Neural cell (in vitro differentiated cells): ENCODE measurements around the gene DCAF8. TPM values are rescaled to one million over a fixed set of nuclear protein-coding genes. Genes with fewer than 3 reads are reported as not detected.
A peak's percentile ranks its signal among the peaks of the same experiment; 100 is the strongest.

Experiments used
- H2AFZ ChIP-seq: fragments of 200-600, 300-800 bp; sonication (generic), shearing (Covaris generic); 2 replicates; pipeline ENCODE4 v1.6.0; 2014; ENCODE audit warnings: low read depth, mild to moderate bottlenecking, antibody characterized with exemption, low read length, moderate library complexity
- H3F3A ChIP-seq: fragments of 200-600 bp; shearing (Covaris generic); 2 replicates; pipeline ENCODE4 v1.6.1; 2016; ENCODE audit warnings: mild to moderate bottlenecking, moderate library complexity, mixed read lengths, antibody characterized with exemption, low read length; ENCODE audit not compliant: insufficient read depth, poor library complexity, severe bottlenecking
- H3K27ac ChIP-seq: fragments of 200-600, 300-800 bp; sonication (generic), shearing (Covaris generic); 2 replicates; pipeline ENCODE4 v1.5.1; 2014; ENCODE audit warnings: mild to moderate bottlenecking, low read length, moderate library complexity
- H3K27me3 ChIP-seq: fragments of 300-800, 200-600 bp; sonication (generic), shearing (Covaris generic); 2 replicates; pipeline ENCODE4 v1.6.0; 2014; ENCODE audit warnings: mild to moderate bottlenecking, low read depth, low read length, moderate library complexity; ENCODE audit not compliant: insufficient read depth
- H3K36me3 ChIP-seq: fragments of 300-800, 200-600 bp; sonication (generic), shearing (Covaris generic); 2 replicates; pipeline ENCODE4 v1.5.1; 2014; ENCODE audit warnings: mild to moderate bottlenecking, antibody characterized with exemption, low read length, moderate library complexity; ENCODE audit not compliant: insufficient read depth
- H3K4me2 ChIP-seq: fragments of 300-800, 200-600 bp; sonication (generic), shearing (Covaris generic); 2 replicates; pipeline ENCODE4 v1.6.0; 2014; ENCODE audit warnings: mild to moderate bottlenecking, low read length
- H3K4me3 ChIP-seq: fragments of 300-800, 200-600 bp; sonication (generic), shearing (Covaris generic); 2 replicates; pipeline ENCODE4 v1.5.1; 2014; ENCODE audit warnings: mild to moderate bottlenecking, low read length, moderate library complexity
- H3K79me2 ChIP-seq: fragments of 200-600 bp; shearing (Covaris generic); replicated peaks from 2 replicates; pipeline ENCODE4 v1.6.0; 2014; ENCODE audit warnings: mild to moderate bottlenecking, low read length, moderate library complexity; ENCODE audit not compliant: insufficient read depth
- H3K9ac ChIP-seq: fragments of 300-800, 200-600 bp; sonication (generic), shearing (Covaris generic); 2 replicates; pipeline ENCODE4 v1.6.1; 2016; ENCODE audit warnings: mild to moderate bottlenecking, low read length, mixed read lengths
- H3K9me2 ChIP-seq: fragments of 200-600 bp; shearing (Covaris generic); 2 replicates; pipeline ENCODE4 v1.6.1; 2016; ENCODE audit warnings: mild to moderate bottlenecking, low read length, mixed read lengths; ENCODE audit not compliant: insufficient read depth
- H3K9me3 ChIP-seq: fragments of 200-600, 300-800 bp; sonication (generic), shearing (Covaris generic); 2 replicates; pipeline ENCODE4 v1.6.1; 2016; ENCODE audit warnings: mild to moderate bottlenecking, mixed run types, low read length, moderate library complexity, mixed read lengths
- H4K20me1 ChIP-seq: fragments of 200-600 bp; shearing (Covaris generic); 2 replicates; pipeline ENCODE4 v1.6.1; 2016; ENCODE audit warnings: mild to moderate bottlenecking, mixed run types; ENCODE audit not compliant: insufficient read depth
- EP300 ChIP-seq: fragments of 450-650 bp; conservative IDR thresholded peaks from 2 replicates; pipeline ENCODE4 v1.6.1; 2014; ENCODE audit warnings: antibody characterized with exemption, mild to moderate bottlenecking, moderate library complexity; ENCODE audit not compliant: poor library complexity, severe bottlenecking
- EZH2 ChIP-seq: fragments of 200-600, 300-800 bp; shearing (Covaris generic), sonication (generic); IDR thresholded peaks from 2 replicates; pipeline ENCODE4 v1.6.1; 2014; ENCODE audit warnings: antibody characterized with exemption, low read length, borderline replicate concordance, mild to moderate bottlenecking; ENCODE audit not compliant: insufficient read depth, poor library complexity, severe bottlenecking
- MXI1 ChIP-seq: fragments of 450-650 bp; conservative IDR thresholded peaks from 2 replicates; pipeline ENCODE4 v1.6.1; 2014; ENCODE audit warnings: antibody characterized with exemption, mild to moderate bottlenecking; ENCODE audit not compliant: poor library complexity, severe bottlenecking
- POLR2AphosphoS5 ChIP-seq: IDR thresholded peaks from 2 replicates; pipeline ENCODE4 v1.6.1; 2012
- RAD21 ChIP-seq: fragments of 450-650 bp; conservative IDR thresholded peaks from 2 replicates; pipeline ENCODE4 v1.6.1; 2014; ENCODE audit warnings: antibody characterized with exemption, mild to moderate bottlenecking, moderate library complexity
- SMC3 ChIP-seq: fragments of 450-650 bp; conservative IDR thresholded peaks from 2 replicates; pipeline ENCODE4 v1.6.1; 2014; ENCODE audit warnings: antibody characterized with exemption, mild to moderate bottlenecking, moderate library complexity; ENCODE audit not compliant: poor library complexity
- TAF1 ChIP-seq: IDR thresholded peaks from 2 replicates; pipeline ENCODE4 v1.6.1; 2012; ENCODE audit warnings: low read depth
- polyA plus RNA-seq: library from polyadenylated mRNA; depleted of rRNA; stranded (reverse); fragments of >200 nt; gene quantifications from 2 replicates; pipeline ENCODE4 v1.2.3, GENCODE V29; 2014
- TF ChIP-seq, protein P1 (sequence below): fragments of 450-650 bp; IDR thresholded peaks from 2 replicates; pipeline ENCODE4 v1.5.1; 2014; ENCODE audit warnings: antibody characterized with exemption, mild to moderate bottlenecking, moderate library complexity; ENCODE audit not compliant: poor library complexity, severe bottlenecking
- TF ChIP-seq, protein P2 (sequence below): IDR thresholded peaks from 2 replicates; pipeline ENCODE4 v1.6.1; 2012; ENCODE audit warnings: borderline replicate concordance

Gene DCAF8
- polyA plus RNA-seq, 1 donor from 2014 or later, result 153 TPM

DNA sequence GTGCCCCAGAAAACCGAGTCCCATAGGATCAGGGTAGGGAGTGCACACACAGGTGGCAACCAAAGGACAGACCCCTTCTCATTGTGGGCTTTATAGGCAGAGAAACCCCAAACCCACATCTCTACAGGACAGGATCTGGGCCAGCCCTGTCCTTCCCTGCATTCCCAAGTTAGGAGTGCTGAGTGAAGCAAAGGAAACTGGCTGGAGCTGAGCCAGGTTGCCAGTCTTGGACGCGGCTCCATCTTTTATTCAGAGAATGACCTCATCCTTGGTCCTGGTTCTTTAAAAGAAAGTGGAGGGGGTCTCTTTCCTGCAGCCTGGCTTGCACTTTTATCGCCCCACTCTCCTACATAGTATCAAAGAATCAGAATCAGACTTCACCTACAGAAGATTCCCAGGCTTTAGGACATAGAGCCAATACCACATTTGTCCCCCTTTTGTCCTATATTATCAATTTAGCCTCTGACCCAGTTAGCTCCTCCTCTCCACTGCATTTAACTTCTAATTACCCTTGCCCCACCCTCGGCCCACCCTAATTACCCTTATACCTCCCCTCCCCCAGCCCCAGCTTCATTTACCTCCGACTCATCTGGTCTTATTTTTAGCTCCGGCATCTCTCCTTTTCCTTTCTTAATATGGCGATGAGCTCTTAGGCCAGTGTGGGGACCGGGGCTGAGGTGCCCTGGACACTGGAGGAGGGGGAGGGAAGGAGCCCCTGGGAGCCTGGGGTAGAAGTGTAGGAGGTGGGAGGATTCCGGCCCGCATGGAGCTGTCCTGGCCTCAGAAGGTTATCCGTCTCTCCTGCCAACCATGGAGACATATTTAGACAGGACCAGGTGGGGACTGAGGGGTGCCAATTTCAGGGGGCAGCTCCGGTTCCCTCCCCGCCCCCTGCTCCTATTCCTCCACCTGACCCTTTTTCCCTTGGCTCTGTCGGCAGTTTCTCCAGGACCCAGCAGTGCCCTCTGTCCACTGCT is 72.4 kb downstream of the DCAF8 start, which contains the start of gene CASQ1:
CASQ1 (plus strand) TSS at position 927 of the 977 bp plus-strand sequence. CDS start 177 bp downstream, outside the sequence.
- H3K4me2 ChIP-seq, result no peak within 1 kb of the TSS
- no peaks in the 10 kb centered on the region for H4K20me1 ChIP-seq
- no peak within 1 kb of the TSS for H3K27ac ChIP-seq
- H3K79me2 ChIP-seq, result no peaks in the 10 kb centered on the region
- no peaks in the 10 kb centered on the region for H3K9me2 ChIP-seq
- no peaks in the 10 kb centered on the region for H3K27me3 ChIP-seq
- H3K9ac ChIP-seq, result no peak within 1 kb of the TSS
- H3K9me3 ChIP-seq, result no peaks in the 10 kb centered on the region
- no peak for TF ChIP-seq SMC3
- TF ChIP-seq MXI1, result no peak
- no peak for TF ChIP-seq TAF1
- TF ChIP-seq, protein P1, sequence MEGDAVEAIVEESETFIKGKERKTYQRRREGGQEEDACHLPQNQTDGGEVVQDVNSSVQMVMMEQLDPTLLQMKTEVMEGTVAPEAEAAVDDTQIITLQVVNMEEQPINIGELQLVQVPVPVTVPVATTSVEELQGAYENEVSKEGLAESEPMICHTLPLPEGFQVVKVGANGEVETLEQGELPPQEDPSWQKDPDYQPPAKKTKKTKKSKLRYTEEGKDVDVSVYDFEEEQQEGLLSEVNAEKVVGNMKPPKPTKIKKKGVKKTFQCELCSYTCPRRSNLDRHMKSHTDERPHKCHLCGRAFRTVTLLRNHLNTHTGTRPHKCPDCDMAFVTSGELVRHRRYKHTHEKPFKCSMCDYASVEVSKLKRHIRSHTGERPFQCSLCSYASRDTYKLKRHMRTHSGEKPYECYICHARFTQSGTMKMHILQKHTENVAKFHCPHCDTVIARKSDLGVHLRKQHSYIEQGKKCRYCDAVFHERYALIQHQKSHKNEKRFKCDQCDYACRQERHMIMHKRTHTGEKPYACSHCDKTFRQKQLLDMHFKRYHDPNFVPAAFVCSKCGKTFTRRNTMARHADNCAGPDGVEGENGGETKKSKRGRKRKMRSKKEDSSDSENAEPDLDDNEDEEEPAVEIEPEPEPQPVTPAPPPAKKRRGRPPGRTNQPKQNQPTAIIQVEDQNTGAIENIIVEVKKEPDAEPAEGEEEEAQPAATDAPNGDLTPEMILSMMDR, result no peak
- TF ChIP-seq POLR2AphosphoS5, result no peak
- no peak for TF ChIP-seq EP300
- no peak for TF ChIP-seq RAD21
- TF ChIP-seq EZH2, result no peak
- TF ChIP-seq, protein P2, sequence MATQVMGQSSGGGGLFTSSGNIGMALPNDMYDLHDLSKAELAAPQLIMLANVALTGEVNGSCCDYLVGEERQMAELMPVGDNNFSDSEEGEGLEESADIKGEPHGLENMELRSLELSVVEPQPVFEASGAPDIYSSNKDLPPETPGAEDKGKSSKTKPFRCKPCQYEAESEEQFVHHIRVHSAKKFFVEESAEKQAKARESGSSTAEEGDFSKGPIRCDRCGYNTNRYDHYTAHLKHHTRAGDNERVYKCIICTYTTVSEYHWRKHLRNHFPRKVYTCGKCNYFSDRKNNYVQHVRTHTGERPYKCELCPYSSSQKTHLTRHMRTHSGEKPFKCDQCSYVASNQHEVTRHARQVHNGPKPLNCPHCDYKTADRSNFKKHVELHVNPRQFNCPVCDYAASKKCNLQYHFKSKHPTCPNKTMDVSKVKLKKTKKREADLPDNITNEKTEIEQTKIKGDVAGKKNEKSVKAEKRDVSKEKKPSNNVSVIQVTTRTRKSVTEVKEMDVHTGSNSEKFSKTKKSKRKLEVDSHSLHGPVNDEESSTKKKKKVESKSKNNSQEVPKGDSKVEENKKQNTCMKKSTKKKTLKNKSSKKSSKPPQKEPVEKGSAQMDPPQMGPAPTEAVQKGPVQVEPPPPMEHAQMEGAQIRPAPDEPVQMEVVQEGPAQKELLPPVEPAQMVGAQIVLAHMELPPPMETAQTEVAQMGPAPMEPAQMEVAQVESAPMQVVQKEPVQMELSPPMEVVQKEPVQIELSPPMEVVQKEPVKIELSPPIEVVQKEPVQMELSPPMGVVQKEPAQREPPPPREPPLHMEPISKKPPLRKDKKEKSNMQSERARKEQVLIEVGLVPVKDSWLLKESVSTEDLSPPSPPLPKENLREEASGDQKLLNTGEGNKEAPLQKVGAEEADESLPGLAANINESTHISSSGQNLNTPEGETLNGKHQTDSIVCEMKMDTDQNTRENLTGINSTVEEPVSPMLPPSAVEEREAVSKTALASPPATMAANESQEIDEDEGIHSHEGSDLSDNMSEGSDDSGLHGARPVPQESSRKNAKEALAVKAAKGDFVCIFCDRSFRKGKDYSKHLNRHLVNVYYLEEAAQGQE, result no peak
- H2AFZ ChIP-seq, result peak within 1 kb of the TSS; percentile 4
- H3F3A ChIP-seq, result no peaks in the 10 kb centered on the region
- H3K4me3 ChIP-seq, result no peak within 1 kb of the TSS
- H3K36me3 ChIP-seq, result no peaks in the 10 kb centered on the region

DNA sequence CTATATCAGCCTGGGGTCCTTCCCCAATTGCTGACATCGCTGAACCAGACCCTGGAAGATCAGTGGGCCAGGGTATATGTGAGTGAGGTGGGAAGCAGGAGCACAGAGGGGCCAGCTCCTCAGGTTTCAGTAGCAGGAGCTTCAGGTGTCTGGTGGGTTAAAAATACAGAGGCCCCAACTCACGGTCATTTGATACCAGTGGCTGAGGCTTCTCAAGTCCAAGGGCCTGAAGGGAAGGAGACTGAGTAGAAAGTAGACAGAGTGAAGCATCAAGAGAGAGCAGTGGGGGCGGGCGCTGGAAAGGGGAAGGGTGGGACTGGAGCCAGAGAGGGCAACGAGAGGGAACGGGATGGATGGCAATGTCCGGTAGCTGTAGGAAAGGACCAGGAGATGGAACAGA is 74.0 kb downstream of the DCAF8 start:
- no peaks in the 10 kb centered on the region for H3K36me3 ChIP-seq
- TF ChIP-seq RAD21 (no peak), MXI1 (no peak), SMC3 (no peak), POLR2AphosphoS5 (no peak), EZH2 (no peak), TAF1 (no peak), EP300 (no peak)
- TF ChIP-seq, protein P2, result no peak
- TF ChIP-seq, protein P1, result no peak
- no peaks in the 10 kb centered on the region for H3F3A ChIP-seq
- H2AFZ ChIP-seq, result no peak overlapping the region
- no peak overlapping the region for H3K27ac ChIP-seq
- H3K4me2 ChIP-seq, result no peak overlapping the region
- no peak overlapping the region for H3K4me3 ChIP-seq
- H3K9me2 ChIP-seq, result no peaks in the 10 kb centered on the region
- no peaks in the 10 kb centered on the region for H4K20me1 ChIP-seq
- H3K9ac ChIP-seq, result no peak overlapping the region
- H3K79me2 ChIP-seq, result no peaks in the 10 kb centered on the region
- H3K9me3 ChIP-seq, result no peaks in the 10 kb centered on the region
- no peaks in the 10 kb centered on the region for H3K27me3 ChIP-seq
